Left colon (tissue), 2 donors: ENCODE results near the gene AFF1. TPM values are rescaled to one million over a fixed set of nuclear protein-coding genes. Genes with fewer than 3 reads are reported as not detected.
"Not testable (repeated sequence)": the region's sequence is repeated elsewhere in the genome, so short reads cannot be mapped to it uniquely, and the experiment has no call there.

Experiments
- ATAC-seq: fragments of 200-7000 bp; cut with Tn5 transposase; one replicate; pipeline ENCODE4 v1.9.1; 2020; ENCODE audit warnings: mild to moderate bottlenecking, moderate library complexity
- DNase-seq, 2 donors: peaks; one replicate each; pipeline ENCODE4 v3.0.0-alpha.2; 2020
- intact Hi-C, 2 donors: fragments of 100-400 bp; cut with DNase I in 1 of 2; cut with micrococcal nuclease in 1 of 2; formaldehyde crosslinking; loops; one replicate each; pipeline versions ENCODE4 v1.11.2 to v1.14.0; 2022; cut with DNase I, micrococcal nuclease
- total RNA-seq, 2 donors: library from RNA; stranded (reverse); fragmentation: NEBNext Ultra II Directional; extraction: Animal tissue kit (Norgen Biotek cat#: 25700); gene quantifications; one replicate each; pipeline ENCODE4 v1.2.1, GENCODE V29; 2021
- donor health status: DM: no; HTN: no; CAD: no.
- donor health status: DM: yes; HTN: yes; CAD: no.

Gene AFF1
- total RNA-seq, 2 donors from 2014 or later: 86.2 to 95.2 TPM

DNA sequence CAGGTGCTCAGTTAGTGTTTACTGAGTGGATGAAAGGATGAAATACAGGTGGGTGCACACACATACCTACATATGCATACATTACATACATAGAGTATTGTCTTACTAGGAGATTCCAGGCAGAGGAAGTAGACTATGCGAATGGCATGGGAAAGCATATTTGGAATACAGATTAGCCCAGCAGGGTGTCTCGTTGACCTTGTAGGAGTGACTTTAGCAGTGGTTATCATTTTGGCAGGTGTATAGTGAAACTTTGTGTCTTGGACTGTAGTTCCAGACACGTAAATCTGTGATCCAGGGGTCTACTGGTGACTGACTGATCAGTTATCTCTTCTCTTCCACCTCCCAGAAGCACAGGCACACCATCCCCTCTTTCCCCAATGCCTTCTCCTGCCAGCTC lies 199.3 kb downstream of the AFF1 start:
- DNase-seq (no peak), ATAC-seq (no peak)
- intact Hi-C loops: no loop called here

GRCh38 chr4:87141428-87141827 lies 206.6 kb downstream of the AFF1 start:
- ATAC-seq: peak; percentile 93
- intact Hi-C loops: no loop called here
- DNase-seq: peak; percentile 32 to 53

- intact Hi-C loops: no loop called here
- DNase-seq: no peak
- ATAC-seq: peak; percentile 24
These were observed 209.5 kb downstream of the AFF1 start for GRCh38 chr4:87144356-87144755.

DNA sequence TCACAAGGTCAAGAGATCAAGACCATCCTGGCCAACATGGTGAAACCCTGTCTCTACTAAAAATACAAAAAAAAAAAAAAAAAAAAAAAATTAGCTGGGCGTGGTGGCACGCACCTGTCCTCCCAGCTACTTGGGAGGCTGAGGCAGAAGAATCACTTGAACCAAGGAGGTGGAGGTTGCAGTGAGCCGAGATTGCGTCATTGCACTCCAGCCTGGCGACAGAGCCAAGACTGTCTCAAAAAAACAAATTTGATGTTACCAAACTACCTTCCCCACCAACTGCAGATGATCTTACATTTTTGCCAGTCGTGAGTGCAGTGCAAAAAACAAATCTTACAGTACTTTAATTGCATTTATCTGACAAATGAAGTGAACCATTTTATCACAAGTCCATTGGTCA lies 211.1 kb downstream of the AFF1 start:
- ATAC-seq, DNase-seq, intact Hi-C loops: not testable (repeated sequence)

DNA sequence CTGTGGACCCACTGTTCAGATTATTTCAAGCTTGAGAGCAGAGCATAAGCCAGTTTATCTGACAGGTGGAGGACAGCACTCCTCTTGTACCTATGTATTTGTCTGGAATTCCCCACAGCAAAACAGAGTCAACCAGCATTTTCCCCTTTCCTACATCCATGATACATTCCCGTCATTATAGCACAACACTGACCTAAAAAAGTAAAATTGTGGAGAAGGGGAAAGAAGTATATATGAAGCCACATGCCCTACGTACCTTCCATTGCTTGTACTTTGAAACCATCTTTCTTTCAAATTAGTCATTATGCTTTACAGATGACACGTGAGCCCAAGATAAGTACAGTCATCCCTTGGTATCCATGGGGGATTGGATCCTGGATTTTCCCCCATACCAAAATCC lies 212.3 kb downstream of the AFF1 start:
- DNase-seq: no peak
- no peak for ATAC-seq
- intact Hi-C loops: no loop called here

- DNase-seq (peak in 1 of 2 donors; percentile 22), ATAC-seq (peak; percentile 80)
- intact Hi-C loops: loop anchor here (2.0 to 10.0 kb wide), 2 partner anchors 84 kb away; no protein-coding TSS in a partner anchor
These were observed 215.9 kb downstream of the AFF1 start for GRCh38 chr4:87150498-87151261.

GRCh38 chr4:87151730-87152129 lies 216.9 kb downstream of the AFF1 start:
- intact Hi-C loops: loop anchor here (2.0 to 10.0 kb wide), 2 partner anchors 83 kb away; no protein-coding TSS in a partner anchor
- DNase-seq (no peak), ATAC-seq (peak; percentile 49)

GRCh38 chr4:87152310-87153041 lies 217.7 kb downstream of the AFF1 start:
- intact Hi-C loops: loop anchor here in 1 of 2 donors (10.0 kb wide), 1 partner anchor 82 kb away; no protein-coding TSS in a partner anchor
- DNase-seq (no peak), ATAC-seq (peak; percentile 15)

- DNase-seq: no peak
- ATAC-seq: no peak
- intact Hi-C loops: loop anchor here in 1 of 2 donors (10.0 kb wide), 1 partner anchor 82 kb away; no protein-coding TSS in a partner anchor
These were observed 218.5 kb downstream of the AFF1 start for GRCh38 chr4:87153078-87153870.

DNA sequence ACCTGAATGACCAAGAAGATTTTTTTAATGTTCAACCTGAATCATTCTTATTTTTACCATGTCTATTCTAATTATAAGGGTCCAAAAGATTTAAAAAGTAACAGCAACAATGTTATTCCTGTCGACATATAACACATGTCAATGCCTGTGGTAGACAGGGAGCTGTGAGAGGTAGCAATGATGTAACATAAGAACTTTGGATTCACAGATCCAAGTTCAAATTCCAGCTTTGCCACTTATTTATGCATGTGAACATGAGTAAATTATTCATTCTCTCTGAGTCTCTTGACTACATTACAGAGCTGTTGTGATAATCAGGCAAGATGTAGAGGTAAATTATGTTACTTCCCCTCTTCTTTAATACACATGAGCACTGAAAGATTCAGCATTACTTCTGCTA lies 231.1 kb downstream of the AFF1 start:
- no peak for ATAC-seq
- DNase-seq: no peak

DNA sequence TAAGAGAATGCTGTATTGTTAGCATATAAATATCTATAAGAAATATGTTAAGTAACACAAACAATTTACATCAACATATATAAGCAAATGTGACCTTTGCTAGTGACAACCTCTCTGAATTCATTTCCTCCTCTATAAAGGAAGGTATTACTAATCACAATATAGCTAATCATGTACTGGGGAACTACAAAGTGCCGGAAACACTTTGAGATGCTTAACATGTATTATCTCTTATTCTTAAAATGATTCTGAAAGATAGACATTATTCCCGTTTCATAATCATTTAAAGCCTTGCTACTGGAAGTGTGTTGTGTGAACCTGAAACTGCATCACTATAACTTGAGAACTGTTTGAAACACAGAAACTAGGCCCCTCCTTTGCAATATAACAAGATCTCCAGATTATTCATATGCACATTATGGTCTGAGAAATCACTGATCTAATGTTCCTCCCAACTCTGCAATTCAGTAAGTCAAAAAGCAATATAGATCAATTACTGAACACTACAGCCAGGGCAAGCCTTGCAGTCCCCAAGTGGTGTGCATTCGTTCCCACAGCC lies 231.6 kb downstream of the AFF1 start:
- ATAC-seq: no peak
- DNase-seq: no peak
- intact Hi-C loops: no loop called here

More for the DNA sequence above, 231.1 kb downstream of the AFF1 start:
- intact Hi-C loops: no loop called here

GRCh38 chr4:87171944-87172343 lies 237.1 kb downstream of the AFF1 start:
- intact Hi-C loops: no loop called here
- DNase-seq: no peak
- no peak for ATAC-seq

DNA sequence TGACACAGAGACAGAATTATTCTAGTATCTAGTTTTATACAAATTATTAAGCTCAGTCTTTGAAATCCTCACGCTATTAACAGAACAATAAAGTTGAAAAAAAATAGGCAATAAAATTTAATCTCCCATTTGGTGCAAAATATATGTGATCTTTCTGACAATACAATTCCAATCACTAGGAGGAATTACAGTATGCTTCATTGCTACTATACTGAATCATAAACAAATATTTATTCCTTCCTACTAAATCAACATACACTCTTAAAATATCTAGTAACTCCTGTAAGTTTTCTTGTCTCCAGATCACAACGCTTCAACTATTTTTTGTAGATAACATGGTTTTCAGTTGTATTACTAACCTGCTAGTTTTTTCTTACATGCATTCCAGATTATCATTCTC lies 239.9 kb downstream of the AFF1 start:
- DNase-seq (no peak), ATAC-seq (no peak)
- intact Hi-C loops: no loop called here

DNA sequence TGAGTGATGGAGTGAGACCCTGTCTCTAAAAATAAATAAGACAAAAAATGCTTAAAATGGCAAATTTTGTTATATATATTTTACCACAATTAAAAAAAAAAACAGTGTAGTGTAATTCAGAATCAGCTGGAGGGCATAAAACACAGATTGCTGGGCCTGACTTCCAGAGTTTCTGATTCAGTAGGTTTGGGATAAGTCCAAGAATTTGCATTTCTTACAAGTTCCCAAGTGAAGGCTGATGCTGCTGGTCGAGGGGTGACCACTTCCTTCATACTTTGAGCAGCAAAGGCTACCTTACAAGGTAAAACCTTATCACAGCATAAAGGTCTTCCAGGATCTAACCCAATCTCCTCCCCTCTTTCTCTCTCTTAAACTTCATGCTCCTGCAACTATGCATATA lies 244.9 kb downstream of the AFF1 start:
- ATAC-seq: no peak
- DNase-seq: no peak
- intact Hi-C loops: no loop called here

GRCh38 chr4:87180767-87181166 lies 246.0 kb downstream of the AFF1 start:
- intact Hi-C loops: no loop called here
- DNase-seq (no peak), ATAC-seq (no peak)

DNA sequence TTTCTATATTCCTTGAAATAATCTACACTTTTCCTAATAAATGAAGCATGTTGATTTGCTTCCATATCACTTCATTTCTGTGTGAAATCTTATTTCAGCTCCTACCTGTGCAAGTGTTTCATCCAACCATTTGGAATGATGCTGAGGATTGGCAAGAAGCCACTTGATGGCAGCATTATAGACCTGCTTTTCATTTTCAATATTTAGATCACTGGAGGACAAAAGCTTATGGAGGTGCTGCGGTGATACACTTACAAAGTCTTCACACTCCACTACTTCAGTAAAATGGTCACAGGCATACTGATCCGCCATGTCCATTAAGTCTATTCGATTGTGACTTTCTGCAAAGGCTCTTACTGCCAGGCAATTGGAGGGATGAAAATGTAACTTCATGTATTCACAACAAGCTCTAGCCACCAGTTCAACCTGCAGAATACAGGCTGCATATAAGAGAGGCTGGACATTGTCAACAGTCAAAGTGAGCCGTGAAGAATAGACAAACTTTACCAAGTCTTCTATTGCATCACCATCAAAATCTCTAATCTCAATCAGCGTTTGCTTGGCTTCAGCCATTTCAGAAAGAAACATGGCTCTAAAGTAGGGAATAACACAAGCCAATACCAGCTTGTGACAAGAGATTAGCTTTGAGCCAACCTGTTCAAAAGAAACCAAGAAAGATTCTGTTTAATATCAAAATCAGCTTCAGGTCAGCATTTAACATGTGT lies 250.5 kb downstream of the AFF1 start:
- intact Hi-C loops: no loop called here
- DNase-seq: no peak
- no peak for ATAC-seq

- DNase-seq: no peak
- intact Hi-C loops: no loop called here
- no peak for ATAC-seq
These were observed 253.2 kb downstream of the AFF1 start for GRCh38 chr4:87188048-87188447.

DNA sequence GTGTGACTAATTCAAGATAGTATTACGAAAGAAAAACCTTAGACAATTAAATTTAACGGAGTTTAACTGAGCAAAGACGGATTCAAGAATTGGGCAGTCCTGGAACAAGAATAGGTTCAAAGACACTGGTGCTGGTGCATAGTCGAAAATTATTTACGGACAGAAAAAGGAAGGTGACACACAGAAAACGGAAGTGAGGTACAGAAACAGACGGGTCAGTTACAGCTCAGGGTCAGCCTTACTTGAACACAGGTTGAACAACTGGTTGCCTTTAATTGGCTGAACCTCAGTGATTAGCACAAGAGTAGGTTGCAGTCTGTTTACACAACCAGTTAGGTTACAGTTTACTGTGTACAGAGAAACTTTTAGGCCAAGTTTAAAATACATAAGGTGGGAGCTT lies 254.1 kb downstream of the AFF1 start:
- ATAC-seq (no peak), DNase-seq (no peak)
- intact Hi-C loops: no loop called here
